Panc1 (cell line): ENCODE results near the gene LIX1L.

Experiments used
- CTCF ChIP-seq: fragments of 450-650 bp; IDR thresholded peaks from 2 replicates; pipeline ENCODE4 v1.5.1; 2017; ENCODE audit warnings: mild to moderate bottlenecking
- POLR2AphosphoS5 ChIP-seq: IDR thresholded peaks from 2 replicates; pipeline ENCODE4 v1.6.1; 2012; ENCODE audit warnings: mild to moderate bottlenecking, low read depth, low read length, moderate library complexity
- TCF7L2 ChIP-seq: IDR thresholded peaks from 2 replicates; pipeline ENCODE4 v1.6.1; 2011; ENCODE audit warnings: mild to moderate bottlenecking, low read depth, low read length, inconsistent platforms

- no peak for TF ChIP-seq CTCF
- TF ChIP-seq POLR2AphosphoS5, result no peak
- TF ChIP-seq TCF7L2, result no peak
These were observed 15.4 kb downstream of the LIX1L start for GRCh38 chr1:145942405-145942804.
